GM23338 (cell line): ENCODE results near the gene PSORS1C2. TPM values are rescaled to one million over a fixed set of nuclear protein-coding genes. Genes with fewer than 3 reads are reported as not detected.

ENCODE experiments used
- ATAC-seq: fragments of 200-7000 bp; cut with Tn5 transposase; 3 replicates; pipeline ENCODE4 v1.9.1; 2020
- DNase-seq: peaks from one replicate; pipeline ENCODE4 v3.0.0-alpha.2; 2015; ENCODE audit warnings: low spot score
- H2AFZ ChIP-seq: fragments of 200-600 bp; sonication (generic); 2 replicates; pipeline ENCODE4 v1.8.0; 2016; ENCODE audit warnings: antibody characterized with exemption, mild to moderate bottlenecking, moderate library complexity
- H3F3A ChIP-seq: fragments of 200-600 bp; sonication (generic); replicated peaks from 2 replicates; pipeline ENCODE4 v1.8.0; 2017; ENCODE audit warnings: antibody characterized with exemption, mixed run types, low read depth
- H3K27ac ChIP-seq: fragments of 200-600 bp; sonication (generic); 2 replicates; pipeline ENCODE4 v1.6.1; 2016; ENCODE audit warnings: low read depth
- H3K27me3 ChIP-seq: fragments of 200-600 bp; sonication (generic); 2 replicates; pipeline ENCODE4 v1.8.0; 2016; ENCODE audit warnings: mild to moderate bottlenecking, mixed run types, moderate library complexity; ENCODE audit not compliant: insufficient read depth
- H3K36me3 ChIP-seq: fragments of 200-600 bp; sonication (generic); 2 replicates; pipeline ENCODE4 v1.8.0; 2016; ENCODE audit warnings: mild to moderate bottlenecking; ENCODE audit not compliant: insufficient read depth
- H3K4me1 ChIP-seq: fragments of 200-600 bp; sonication (generic); 2 replicates; pipeline ENCODE4 v1.8.0; 2016; ENCODE audit warnings: mild to moderate bottlenecking, moderate library complexity; ENCODE audit not compliant: insufficient read depth
- H3K4me2 ChIP-seq: fragments of 200-600 bp; sonication (generic); 2 replicates; pipeline ENCODE4 v1.7.1; 2017; ENCODE audit warnings: mixed run types
- H3K4me3 ChIP-seq: fragments of 200-600 bp; sonication (generic); 2 replicates; pipeline ENCODE4 v1.6.1; 2016; ENCODE audit warnings: mixed run types
- H3K79me2 ChIP-seq: fragments of 200-600 bp; sonication (generic); replicated peaks from 2 replicates; pipeline ENCODE4 v1.8.0; 2017; ENCODE audit warnings: mild to moderate bottlenecking; ENCODE audit not compliant: insufficient read depth
- H3K9me2 ChIP-seq: fragments of 200-600 bp; sonication (generic); 2 replicates; pipeline ENCODE4 v1.8.0; 2017; ENCODE audit not compliant: insufficient read depth
- H4K20me1 ChIP-seq: fragments of 200-600 bp; sonication (generic); replicated peaks from 2 replicates; pipeline ENCODE4 v1.8.0; 2017; ENCODE audit warnings: mild to moderate bottlenecking; ENCODE audit not compliant: insufficient read depth
- H3K27ac Mint-ChIP-seq: 2 replicates; pipeline ENCODE4 v1.8.0; 2020; ENCODE audit warnings: inconsistent platforms, mild to moderate bottlenecking, moderate library complexity, mixed read lengths
- H3K27me3 Mint-ChIP-seq: 3 replicates; pipeline ENCODE4 v1.8.0; 2022; ENCODE audit warnings: low read depth, mild to moderate bottlenecking, moderate library complexity, mixed read lengths, inconsistent platforms; ENCODE audit not compliant: insufficient read depth, poor library complexity
- H3K36me3 Mint-ChIP-seq: 3 replicates; pipeline ENCODE4 v1.8.0; 2021; ENCODE audit warnings: low read depth, mild to moderate bottlenecking, inconsistent platforms, moderate library complexity, mixed read lengths
- H3K4me1 Mint-ChIP-seq: 3 replicates; pipeline ENCODE4 v1.8.0; 2020; ENCODE audit warnings: mild to moderate bottlenecking, inconsistent platforms, mixed read lengths
- H3K4me3 Mint-ChIP-seq: 3 replicates; pipeline ENCODE4 v1.8.0; 2021; ENCODE audit warnings: moderate library complexity, mild to moderate bottlenecking, inconsistent platforms, mixed read lengths
- H3K9me3 Mint-ChIP-seq: 3 replicates; pipeline ENCODE4 v1.8.0; 2020; ENCODE audit warnings: moderate library complexity, mild to moderate bottlenecking, inconsistent platforms, mixed read lengths
- CREB1 ChIP-seq: fragments of 250-450 bp; sonication (Bioruptor Pico); IDR thresholded peaks from 2 replicates; pipeline ENCODE4 v1.5.0; 2020; ENCODE audit warnings: low read depth, mild to moderate bottlenecking, moderate library complexity
- CTCF ChIP-seq, 2 experiments: fragments of 200-600 bp in 1 of 2; sonication (generic) in 1 of 2; conservative IDR thresholded peaks; 2 replicates each; pipeline versions ENCODE4 v1.5.1 to v1.6.1; 2016 to 2017; ENCODE audit warnings: antibody characterized with exemption in 2 of 2, low read depth in 2 of 2, mild to moderate bottlenecking in 2 of 2, moderate library complexity in 1 of 2
- ETS1 ChIP-seq: IDR thresholded peaks from 2 replicates; pipeline ENCODE4 v1.6.1; 2016; ENCODE audit warnings: antibody characterized with exemption
- EZH2 ChIP-seq: fragments of 200-600 bp; sonication (generic); IDR thresholded peaks from one replicate; pipeline ENCODE4 v1.8.0; 2017; ENCODE audit warnings: antibody characterized with exemption, mild to moderate bottlenecking, low read depth; ENCODE audit not compliant: unreplicated experiment
- EZH2phosphoT487 ChIP-seq: fragments of 200-600 bp; sonication (generic); IDR thresholded peaks from one replicate; pipeline ENCODE4 v1.8.1; 2018; ENCODE audit warnings: antibody characterized with exemption; ENCODE audit not compliant: unreplicated experiment
- JUNB ChIP-seq: IDR thresholded peaks from one replicate; pipeline ENCODE4 v1.6.1; 2016; ENCODE audit warnings: antibody characterized with exemption; ENCODE audit not compliant: unreplicated experiment
- NANOG ChIP-seq: IDR thresholded peaks from 2 replicates; pipeline ENCODE4 v1.6.1; 2016; ENCODE audit warnings: antibody characterized with exemption, borderline replicate concordance
- POLR2AphosphoS5 ChIP-seq: IDR thresholded peaks from 2 replicates; pipeline ENCODE4 v1.6.1; 2016; ENCODE audit warnings: antibody characterized with exemption, low read depth
- REST ChIP-seq: IDR thresholded peaks from one replicate; pipeline ENCODE4 v1.6.1; 2018; ENCODE audit warnings: antibody characterized with exemption; ENCODE audit not compliant: unreplicated experiment
- STAT1 ChIP-seq: IDR thresholded peaks from one replicate; pipeline ENCODE4 v1.6.1; 2016; ENCODE audit warnings: antibody characterized with exemption; ENCODE audit not compliant: unreplicated experiment
- ZNF114 ChIP-seq: fragments of 250-450 bp; sonication (Bioruptor Pico); IDR thresholded peaks from 2 replicates; pipeline ENCODE4 v1.5.0; 2020; ENCODE audit warnings: mild to moderate bottlenecking, moderate library complexity
- ZNF331 ChIP-seq: fragments of 250-450 bp; sonication (Bioruptor Pico); IDR thresholded peaks from 2 replicates; pipeline ENCODE4 v1.5.0; 2020; ENCODE audit warnings: low read depth, mild to moderate bottlenecking, moderate library complexity
- ZNF462 ChIP-seq: fragments of 250-450 bp; sonication (Bioruptor Pico); IDR thresholded peaks from 2 replicates; pipeline ENCODE4 v1.5.0; 2020; ENCODE audit warnings: mild to moderate bottlenecking, moderate library complexity
- polyA plus RNA-seq: library from polyadenylated mRNA; unstranded; fragments of >200 nt; fragmentation: Nextera tagmentation; extraction: Ambion mirVana; gene quantifications from 2 replicates; pipeline ENCODE4 v1.2.1, GENCODE V29; 2016
- total RNA-seq: library from RNA; depleted of rRNA; stranded (reverse); fragments of >200 nt; shearing (Covaris generic); gene quantifications from 2 replicates; pipeline ENCODE4 v1.2.3, GENCODE V29; 2014

PSORS1C2 gene
- total and polyA plus RNA-seq, 2 experiments from 2014 or later: 0.47 TPM; not detected in 1

GRCh38 chr6:31096656-31097055 is 42.2 kb downstream of the PSORS1C2 start:
- Mint-ChIP-seq H3K4me1 (peaks cover 19% of the 10 kb centered on the region), H3K9me3 (no peaks in the 10 kb centered on the region)
- ATAC-seq: no peak

More at GRCh38 chr6:31096656-31097055, 42.2 kb downstream of the PSORS1C2 start:
- Histone ChIP-seq H3K27ac (no peak overlapping the region), H3K79me2 (no peaks in the 10 kb centered on the region), H3K9me2 (0 out of 2 replicates have a peak, but pooled peaks cover 3% of the 10 kb centered on the region), H3K36me3 (no peaks in the 10 kb centered on the region), H4K20me1 (no peaks in the 10 kb centered on the region), H3K4me2 (no peak overlapping the region), H3F3A (no peaks in the 10 kb centered on the region), H3K27me3 (no peaks in the 10 kb centered on the region), H2AFZ (0 out of 2 replicates have a peak overlapping the region, but pooled peaks have one; percentile 43), H3K4me3 (no peak overlapping the region), H3K4me1 (peaks cover 20% of the 10 kb centered on the region)
- no peaks in the 10 kb centered on the region for H3K36me3 Mint-ChIP-seq
- H3K27me3 Mint-ChIP-seq: no peaks in the 10 kb centered on the region
- no peak for DNase-seq
- H3K4me3 Mint-ChIP-seq: no peak overlapping the region
- TF ChIP-seq ZNF331 (CRISPR knock-in tag) (no peak), ZNF462 (CRISPR knock-in tag) (no peak), EZH2phosphoT487 (no peak), JUNB (no peak), STAT1 (no peak), POLR2AphosphoS5 (no peak), CTCF (conservative IDR thresholded peaks at IDR 0.05; ENCODE audit: low read depth in 2 of 2) (no peak), REST (no peak), ETS1 (no peak), CREB1 (no peak), NANOG (no peak), ZNF114 (CRISPR knock-in tag) (no peak), EZH2 (no peak)
- no peak overlapping the region for H3K27ac Mint-ChIP-seq
